Stimulated activated CD8-positive, alpha-beta memory T cell treated with anti-CD3 and anti-CD28 coated beads, Interleukin-7, amount 100 ng/mL, for 4 hours (primary cell): ENCODE measurements around the gene FAXDC2.
"Not testable (repeated sequence)": the region's sequence is repeated elsewhere in the genome, so short reads cannot be mapped to it uniquely, and the experiment has no call there.

Source experiments
- DNase-seq, 2 donors: peaks; one replicate each; pipeline ENCODE4 v3.0.0-alpha.2; 2020; ENCODE audit warnings: low read depth in 2 of 2

FAXDC2 gene

GRCh38 chr5:154830596-154830995, 19.8 kb downstream of the FAXDC2 start:
- DNase-seq = no peak

GRCh38 chr5:154830219-154830595, 20.2 kb downstream of the FAXDC2 start:
- no peak for DNase-seq

- no peak for DNase-seq
Measured at GRCh38 chr5:154829589-154830218, 20.7 kb downstream of the FAXDC2 start.

GRCh38 chr5:154829181-154829588, 21.2 kb downstream of the FAXDC2 start:
- DNase-seq = no peak

- DNase-seq = no peak
Measured at GRCh38 chr5:154824070-154824469, 26.3 kb downstream of the FAXDC2 start.

- DNase-seq = no peak
Measured at GRCh38 chr5:154823605-154824004, 26.8 kb downstream of the FAXDC2 start.

GRCh38 chr5:154822896-154823295, 27.5 kb downstream of the FAXDC2 start:
- not testable (repeated sequence) for DNase-seq

GRCh38 chr5:154820383-154820782, 30.0 kb downstream of the FAXDC2 start:
- no peak for DNase-seq

GRCh38 chr5:154819546-154819945, 30.9 kb downstream of the FAXDC2 start:
- no peak for DNase-seq

GRCh38 chr5:154818471-154819116, 31.8 kb downstream of the FAXDC2 start:
- no peak for DNase-seq

GRCh38 chr5:154817815-154818214, 32.6 kb downstream of the FAXDC2 start:
- no peak for DNase-seq

- no peak for DNase-seq
Measured at GRCh38 chr5:154816891-154817492, 33.4 kb downstream of the FAXDC2 start.

GRCh38 chr5:154815684-154816247, 34.6 kb downstream of the FAXDC2 start:
- DNase-seq = no peak

GRCh38 chr5:154815025-154815424, 35.4 kb downstream of the FAXDC2 start:
- no peak for DNase-seq

- DNase-seq = peak in 1 of 2 donors; percentile 30
Measured at GRCh38 chr5:154813736-154814135, 36.7 kb downstream of the FAXDC2 start.

- no peak for DNase-seq
Measured at GRCh38 chr5:154813158-154813557, 37.2 kb downstream of the FAXDC2 start.

GRCh38 chr5:154811653-154812465, 38.5 kb downstream of the FAXDC2 start:
- peak; percentile 28 to 33 for DNase-seq

- DNase-seq = no peak
Measured at GRCh38 chr5:154811239-154811638, 39.2 kb downstream of the FAXDC2 start.

- DNase-seq = no peak
Measured at GRCh38 chr5:154806176-154806575, 44.2 kb downstream of the FAXDC2 start.

- DNase-seq = no peak
Measured at GRCh38 chr5:154802050-154802449, 48.4 kb downstream of the FAXDC2 start.

GRCh38 chr5:154801083-154801482, 49.3 kb downstream of the FAXDC2 start:
- no peak for DNase-seq

GRCh38 chr5:154800582-154800981, 49.8 kb downstream of the FAXDC2 start:
- DNase-seq = no peak
